Measurements from ENCODE around the gene TGFBR3L.

DNA sequence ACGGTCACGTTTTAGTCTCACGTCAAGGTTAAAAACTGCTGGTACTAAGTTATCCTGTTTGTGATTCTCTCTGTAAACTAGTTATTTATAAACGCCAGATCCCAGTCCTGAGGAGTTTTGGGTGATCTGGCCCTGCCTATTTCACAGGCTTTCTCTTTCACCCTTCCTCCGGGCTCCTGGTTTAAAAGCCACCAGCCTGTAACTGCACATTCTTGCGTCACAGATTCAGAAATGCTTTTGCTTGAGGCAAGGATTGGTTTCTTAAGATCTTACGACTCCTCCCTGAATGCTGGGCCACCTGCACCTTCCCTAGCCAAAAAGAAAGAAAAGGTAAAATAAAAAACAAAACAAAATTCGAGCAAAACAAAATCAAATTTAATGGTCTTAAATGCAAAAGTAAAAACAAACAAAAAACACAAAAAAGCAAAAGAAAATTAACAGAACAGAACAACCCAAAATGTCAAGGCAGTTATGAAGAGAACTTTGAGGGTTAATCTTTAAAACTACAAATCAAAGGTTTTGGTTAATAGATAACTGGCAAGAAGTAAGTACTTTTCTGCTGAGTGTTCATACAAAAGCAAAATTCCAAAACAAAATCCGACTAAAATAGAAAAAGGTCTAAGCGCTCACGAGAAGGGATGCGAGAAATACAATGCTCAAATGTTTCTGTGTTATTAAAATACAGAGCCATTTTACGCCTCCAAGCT, 47.4 kb downstream of the TGFBR3L start:
- TF ChIP-seq, protein P1, sequence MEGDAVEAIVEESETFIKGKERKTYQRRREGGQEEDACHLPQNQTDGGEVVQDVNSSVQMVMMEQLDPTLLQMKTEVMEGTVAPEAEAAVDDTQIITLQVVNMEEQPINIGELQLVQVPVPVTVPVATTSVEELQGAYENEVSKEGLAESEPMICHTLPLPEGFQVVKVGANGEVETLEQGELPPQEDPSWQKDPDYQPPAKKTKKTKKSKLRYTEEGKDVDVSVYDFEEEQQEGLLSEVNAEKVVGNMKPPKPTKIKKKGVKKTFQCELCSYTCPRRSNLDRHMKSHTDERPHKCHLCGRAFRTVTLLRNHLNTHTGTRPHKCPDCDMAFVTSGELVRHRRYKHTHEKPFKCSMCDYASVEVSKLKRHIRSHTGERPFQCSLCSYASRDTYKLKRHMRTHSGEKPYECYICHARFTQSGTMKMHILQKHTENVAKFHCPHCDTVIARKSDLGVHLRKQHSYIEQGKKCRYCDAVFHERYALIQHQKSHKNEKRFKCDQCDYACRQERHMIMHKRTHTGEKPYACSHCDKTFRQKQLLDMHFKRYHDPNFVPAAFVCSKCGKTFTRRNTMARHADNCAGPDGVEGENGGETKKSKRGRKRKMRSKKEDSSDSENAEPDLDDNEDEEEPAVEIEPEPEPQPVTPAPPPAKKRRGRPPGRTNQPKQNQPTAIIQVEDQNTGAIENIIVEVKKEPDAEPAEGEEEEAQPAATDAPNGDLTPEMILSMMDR (IDR thresholded peaks at IDR 0.05) = no peak
- TF ChIP-seq POLR2A (IDR thresholded peaks at IDR 0.05) (no peak), POLR2AphosphoS5 (IDR thresholded peaks at IDR 0.05) (no peak)
